Measurements from ENCODE around the gene NXPH1.

DNA sequence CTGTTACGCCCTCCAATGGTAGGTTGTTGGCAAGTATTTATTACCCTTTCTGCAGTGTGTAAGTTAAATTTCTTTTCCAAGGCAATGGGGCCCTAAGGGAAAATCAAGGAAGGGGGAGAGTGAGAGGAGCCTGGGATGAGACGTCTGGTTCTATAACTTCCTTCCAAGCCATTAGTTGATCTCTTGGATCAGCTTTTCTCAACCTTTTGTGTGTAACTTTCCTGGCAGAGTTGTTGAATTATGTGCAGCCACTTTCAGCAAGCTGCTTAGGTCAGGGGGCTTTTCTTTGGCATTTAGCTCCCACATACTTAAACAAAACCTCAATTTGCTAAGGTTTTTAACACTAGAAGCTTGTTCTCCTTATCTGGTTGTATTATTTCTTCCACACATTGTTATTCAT, 127.1 kb downstream of the NXPH1 start:
- TF ChIP-seq, protein P1, sequence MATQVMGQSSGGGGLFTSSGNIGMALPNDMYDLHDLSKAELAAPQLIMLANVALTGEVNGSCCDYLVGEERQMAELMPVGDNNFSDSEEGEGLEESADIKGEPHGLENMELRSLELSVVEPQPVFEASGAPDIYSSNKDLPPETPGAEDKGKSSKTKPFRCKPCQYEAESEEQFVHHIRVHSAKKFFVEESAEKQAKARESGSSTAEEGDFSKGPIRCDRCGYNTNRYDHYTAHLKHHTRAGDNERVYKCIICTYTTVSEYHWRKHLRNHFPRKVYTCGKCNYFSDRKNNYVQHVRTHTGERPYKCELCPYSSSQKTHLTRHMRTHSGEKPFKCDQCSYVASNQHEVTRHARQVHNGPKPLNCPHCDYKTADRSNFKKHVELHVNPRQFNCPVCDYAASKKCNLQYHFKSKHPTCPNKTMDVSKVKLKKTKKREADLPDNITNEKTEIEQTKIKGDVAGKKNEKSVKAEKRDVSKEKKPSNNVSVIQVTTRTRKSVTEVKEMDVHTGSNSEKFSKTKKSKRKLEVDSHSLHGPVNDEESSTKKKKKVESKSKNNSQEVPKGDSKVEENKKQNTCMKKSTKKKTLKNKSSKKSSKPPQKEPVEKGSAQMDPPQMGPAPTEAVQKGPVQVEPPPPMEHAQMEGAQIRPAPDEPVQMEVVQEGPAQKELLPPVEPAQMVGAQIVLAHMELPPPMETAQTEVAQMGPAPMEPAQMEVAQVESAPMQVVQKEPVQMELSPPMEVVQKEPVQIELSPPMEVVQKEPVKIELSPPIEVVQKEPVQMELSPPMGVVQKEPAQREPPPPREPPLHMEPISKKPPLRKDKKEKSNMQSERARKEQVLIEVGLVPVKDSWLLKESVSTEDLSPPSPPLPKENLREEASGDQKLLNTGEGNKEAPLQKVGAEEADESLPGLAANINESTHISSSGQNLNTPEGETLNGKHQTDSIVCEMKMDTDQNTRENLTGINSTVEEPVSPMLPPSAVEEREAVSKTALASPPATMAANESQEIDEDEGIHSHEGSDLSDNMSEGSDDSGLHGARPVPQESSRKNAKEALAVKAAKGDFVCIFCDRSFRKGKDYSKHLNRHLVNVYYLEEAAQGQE (IDR thresholded peaks at IDR 0.05; ENCODE audit: borderline replicate concordance): no peak
- TF ChIP-seq, protein P2, sequence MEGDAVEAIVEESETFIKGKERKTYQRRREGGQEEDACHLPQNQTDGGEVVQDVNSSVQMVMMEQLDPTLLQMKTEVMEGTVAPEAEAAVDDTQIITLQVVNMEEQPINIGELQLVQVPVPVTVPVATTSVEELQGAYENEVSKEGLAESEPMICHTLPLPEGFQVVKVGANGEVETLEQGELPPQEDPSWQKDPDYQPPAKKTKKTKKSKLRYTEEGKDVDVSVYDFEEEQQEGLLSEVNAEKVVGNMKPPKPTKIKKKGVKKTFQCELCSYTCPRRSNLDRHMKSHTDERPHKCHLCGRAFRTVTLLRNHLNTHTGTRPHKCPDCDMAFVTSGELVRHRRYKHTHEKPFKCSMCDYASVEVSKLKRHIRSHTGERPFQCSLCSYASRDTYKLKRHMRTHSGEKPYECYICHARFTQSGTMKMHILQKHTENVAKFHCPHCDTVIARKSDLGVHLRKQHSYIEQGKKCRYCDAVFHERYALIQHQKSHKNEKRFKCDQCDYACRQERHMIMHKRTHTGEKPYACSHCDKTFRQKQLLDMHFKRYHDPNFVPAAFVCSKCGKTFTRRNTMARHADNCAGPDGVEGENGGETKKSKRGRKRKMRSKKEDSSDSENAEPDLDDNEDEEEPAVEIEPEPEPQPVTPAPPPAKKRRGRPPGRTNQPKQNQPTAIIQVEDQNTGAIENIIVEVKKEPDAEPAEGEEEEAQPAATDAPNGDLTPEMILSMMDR (IDR thresholded peaks at IDR 0.05; ENCODE audit: poor library complexity, severe bottlenecking): no peak
- TF ChIP-seq MXI1 (conservative IDR thresholded peaks at IDR 0.05; ENCODE audit: poor library complexity, severe bottlenecking) (no peak), EZH2 (IDR thresholded peaks at IDR 0.05; ENCODE audit: borderline replicate concordance, insufficient read depth, low read length, poor library complexity, severe bottlenecking) (no peak), EP300 (conservative IDR thresholded peaks at IDR 0.05; ENCODE audit: poor library complexity, severe bottlenecking) (no peak), POLR2AphosphoS5 (IDR thresholded peaks at IDR 0.05) (no peak)

Measured in neural cell (in vitro differentiated cells).